ENCODE measurements around the gene ANP32A. TPM values are rescaled to one million over a fixed set of nuclear protein-coding genes. Genes with fewer than 3 reads are reported as not detected.

ANP32A gene
- total and polyA plus RNA-seq, 2 donors (not counting 1 experiment from before 2014, with no cell fraction given), result 47.7 to 53.1 TPM

GRCh38 chr15:68749365-68749764, 71.3 kb downstream of the ANP32A start:
- Histone ChIP-seq H3K4me2 (ENCODE audit: extremely low read depth, insufficient read depth, low read length) (no peak overlapping the region), H3K79me2 (ENCODE audit: control insufficient read depth, insufficient read depth, low read length) (no peaks in the 10 kb centered on the region), H4K20me1 (ENCODE audit: control insufficient read depth, extremely low read depth, insufficient read depth, low read length) (no peaks in the 10 kb centered on the region), H3K9ac (ENCODE audit: insufficient read depth, low read length) (no peak overlapping the region), H3K27ac (ENCODE audit: insufficient read depth, low read length) (no peak overlapping the region), H3K4me3 (replicated peaks in 1 of 4; ENCODE audit: control extremely low read depth in 1 of 4, insufficient read depth in 1 of 4, low read depth in 3 of 4, low read length in 4 of 4) (no peak overlapping the region), H3K4me1 (ENCODE audit: control insufficient read depth, extremely low read depth, insufficient read depth, low read length) (no peaks in the 10 kb centered on the region), H3K9me3 (ENCODE audit: control insufficient read depth, insufficient read depth, low read depth, low read length) (no peaks in the 10 kb centered on the region), H3K27me3 (ENCODE audit: control insufficient read depth, insufficient read depth, low read length) (no peaks in the 10 kb centered on the region), H3K36me3 (ENCODE audit: control insufficient read depth, insufficient read depth, low read length) (no peaks in the 10 kb centered on the region), H2AFZ (ENCODE audit: low read length) (no peak overlapping the region)
- no peak for DNase-seq (ENCODE audit: low read depth in 2 of 2)
- no peak for TF ChIP-seq EZH2 (IDR thresholded peaks at IDR 0.05; ENCODE audit: low read length, missing control alignments)
- TF ChIP-seq, protein P1, sequence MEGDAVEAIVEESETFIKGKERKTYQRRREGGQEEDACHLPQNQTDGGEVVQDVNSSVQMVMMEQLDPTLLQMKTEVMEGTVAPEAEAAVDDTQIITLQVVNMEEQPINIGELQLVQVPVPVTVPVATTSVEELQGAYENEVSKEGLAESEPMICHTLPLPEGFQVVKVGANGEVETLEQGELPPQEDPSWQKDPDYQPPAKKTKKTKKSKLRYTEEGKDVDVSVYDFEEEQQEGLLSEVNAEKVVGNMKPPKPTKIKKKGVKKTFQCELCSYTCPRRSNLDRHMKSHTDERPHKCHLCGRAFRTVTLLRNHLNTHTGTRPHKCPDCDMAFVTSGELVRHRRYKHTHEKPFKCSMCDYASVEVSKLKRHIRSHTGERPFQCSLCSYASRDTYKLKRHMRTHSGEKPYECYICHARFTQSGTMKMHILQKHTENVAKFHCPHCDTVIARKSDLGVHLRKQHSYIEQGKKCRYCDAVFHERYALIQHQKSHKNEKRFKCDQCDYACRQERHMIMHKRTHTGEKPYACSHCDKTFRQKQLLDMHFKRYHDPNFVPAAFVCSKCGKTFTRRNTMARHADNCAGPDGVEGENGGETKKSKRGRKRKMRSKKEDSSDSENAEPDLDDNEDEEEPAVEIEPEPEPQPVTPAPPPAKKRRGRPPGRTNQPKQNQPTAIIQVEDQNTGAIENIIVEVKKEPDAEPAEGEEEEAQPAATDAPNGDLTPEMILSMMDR (conservative IDR thresholded peaks at IDR 0.05 in 1 of 2, IDR thresholded peaks at IDR 0.05 in 1 of 2; ENCODE audit: low read depth in 1 of 2, low read length in 2 of 2), result no peak

- H3K79me2 ChIP-seq (ENCODE audit: control insufficient read depth, insufficient read depth, low read length), result no peaks in the 10 kb centered on the region
- no peak for DNase-seq (ENCODE audit: low read depth in 2 of 2)
- H3K27me3 ChIP-seq (ENCODE audit: control insufficient read depth, insufficient read depth, low read length), result no peaks in the 10 kb centered on the region
- no peak overlapping the region for H3K27ac ChIP-seq (ENCODE audit: insufficient read depth, low read length)
- H2AFZ ChIP-seq (ENCODE audit: low read length), result no peak overlapping the region
- H3K4me2 ChIP-seq (ENCODE audit: extremely low read depth, insufficient read depth, low read length), result no peak overlapping the region
- H3K36me3 ChIP-seq (ENCODE audit: control insufficient read depth, insufficient read depth, low read length), result no peaks in the 10 kb centered on the region
- H3K9me3 ChIP-seq (ENCODE audit: control insufficient read depth, insufficient read depth, low read depth, low read length), result no peaks in the 10 kb centered on the region
- no peak overlapping the region for H3K9ac ChIP-seq (ENCODE audit: insufficient read depth, low read length)
- H4K20me1 ChIP-seq (ENCODE audit: control insufficient read depth, extremely low read depth, insufficient read depth, low read length), result no peaks in the 10 kb centered on the region
- H3K4me3 ChIP-seq (replicated peaks in 1 of 4; ENCODE audit: control extremely low read depth in 1 of 4, insufficient read depth in 1 of 4, low read depth in 3 of 4, low read length in 4 of 4), result no peak overlapping the region
- H3K4me1 ChIP-seq (ENCODE audit: control insufficient read depth, extremely low read depth, insufficient read depth, low read length), result no peaks in the 10 kb centered on the region
- TF ChIP-seq EZH2 (IDR thresholded peaks at IDR 0.05; ENCODE audit: low read length, missing control alignments), result no peak
- TF ChIP-seq, protein P1 (conservative IDR thresholded peaks at IDR 0.05 in 1 of 2, IDR thresholded peaks at IDR 0.05 in 1 of 2; ENCODE audit: low read depth in 1 of 2, low read length in 2 of 2), result no peak
Observed at GRCh38 chr15:68743256-68743655, 77.4 kb downstream of the ANP32A start.

DNA sequence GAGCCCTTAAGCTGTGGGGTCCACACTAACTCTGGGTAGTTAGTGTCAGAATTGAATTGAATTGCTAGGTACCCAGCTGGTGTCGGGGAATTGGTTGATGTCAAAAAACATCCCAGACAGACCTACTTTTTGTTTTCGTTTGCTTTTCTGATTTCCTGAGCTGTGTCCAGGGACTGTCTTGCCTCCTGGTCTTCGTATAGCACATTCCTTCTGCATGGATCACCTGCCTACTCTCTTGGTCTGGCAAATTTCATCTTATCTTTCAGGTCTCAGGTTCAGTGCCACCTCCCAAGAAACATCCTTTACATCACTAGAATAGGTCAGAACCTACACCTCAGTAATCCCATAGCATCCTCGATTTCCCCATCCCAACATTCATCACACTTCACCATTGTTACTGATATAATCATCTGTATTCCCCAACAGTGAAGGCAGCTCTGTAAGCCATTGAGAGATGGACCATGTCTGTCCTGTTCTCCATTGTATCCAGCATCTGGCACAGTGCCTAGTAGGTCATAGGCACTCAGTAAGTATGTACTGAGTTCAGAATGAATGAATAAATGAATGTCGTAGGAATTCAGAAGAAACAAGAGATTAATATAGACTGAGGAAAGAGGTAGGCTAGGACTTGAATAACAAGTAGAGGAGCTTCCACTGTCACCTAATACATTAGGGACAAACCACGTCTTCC, 81.2 kb downstream of the ANP32A start:
- no peak overlapping the region for H3K4me2 ChIP-seq (ENCODE audit: extremely low read depth, insufficient read depth, low read length)
- no peak overlapping the region for H3K9ac ChIP-seq (ENCODE audit: insufficient read depth, low read length)
- H3K9me3 ChIP-seq (ENCODE audit: control insufficient read depth, insufficient read depth, low read depth, low read length), result no peaks in the 10 kb centered on the region
- no peaks in the 10 kb centered on the region for H3K79me2 ChIP-seq (ENCODE audit: control insufficient read depth, insufficient read depth, low read length)
- DNase-seq (ENCODE audit: low read depth in 2 of 2), result peak in 1 of 2 donors; percentile 15
- no peaks in the 10 kb centered on the region for H3K27me3 ChIP-seq (ENCODE audit: control insufficient read depth, insufficient read depth, low read length)
- H3K4me3 ChIP-seq (replicated peaks in 1 of 4; ENCODE audit: control extremely low read depth in 1 of 4, insufficient read depth in 1 of 4, low read depth in 3 of 4, low read length in 4 of 4), result no peak overlapping the region
- H3K27ac ChIP-seq (ENCODE audit: insufficient read depth, low read length), result no peak overlapping the region
- H4K20me1 ChIP-seq (ENCODE audit: control insufficient read depth, extremely low read depth, insufficient read depth, low read length), result no peaks in the 10 kb centered on the region
- H3K4me1 ChIP-seq (ENCODE audit: control insufficient read depth, extremely low read depth, insufficient read depth, low read length), result no peaks in the 10 kb centered on the region
- H2AFZ ChIP-seq (ENCODE audit: low read length), result no peak overlapping the region
- no peak for TF ChIP-seq EZH2 (IDR thresholded peaks at IDR 0.05; ENCODE audit: low read length, missing control alignments)
- TF ChIP-seq, protein P1 (conservative IDR thresholded peaks at IDR 0.05 in 1 of 2, IDR thresholded peaks at IDR 0.05 in 1 of 2; ENCODE audit: low read depth in 1 of 2, low read length in 2 of 2), result no peak
- H3K36me3 ChIP-seq (ENCODE audit: control insufficient read depth, insufficient read depth, low read length), result no peaks in the 10 kb centered on the region
